Fibroblast of skin of abdomen (primary cell): ENCODE results near the gene IARS2.
"Not testable (repeated sequence)": the region's sequence is repeated elsewhere in the genome, so short reads cannot be mapped to it uniquely, and the experiment has no call there.

ENCODE experiments used
- DNase-seq: peaks from one replicate; pipeline ENCODE4 v3.0.0-alpha.2; 2013

IARS2 gene

DNA sequence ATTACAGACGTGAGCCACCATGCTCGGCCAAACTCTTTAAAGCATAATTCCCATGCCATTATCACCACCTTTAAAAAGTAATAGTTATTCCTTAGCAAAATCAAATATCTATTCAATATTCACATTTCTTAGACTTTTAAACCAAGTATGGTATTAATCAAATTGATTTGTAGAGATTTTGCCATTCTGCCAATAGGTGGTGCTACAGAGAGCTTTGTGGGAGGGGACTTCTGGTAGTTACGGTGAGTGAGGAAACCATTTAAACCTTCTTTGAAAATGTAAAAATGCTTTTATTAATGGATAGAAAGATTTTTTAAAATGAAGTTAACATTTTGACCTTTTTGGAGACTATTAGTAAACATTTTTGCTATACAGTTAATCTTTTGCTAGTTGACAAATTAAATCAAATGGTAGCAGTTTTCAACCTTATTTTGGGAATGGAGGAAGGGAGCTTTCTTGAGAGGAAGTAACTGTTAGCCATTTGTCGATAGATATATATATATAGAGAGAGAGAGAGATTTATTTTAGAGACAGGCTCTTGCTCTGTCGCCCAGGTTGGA is 19.3 kb downstream of the IARS2 start:
- DNase-seq: peak; percentile 21

DNA sequence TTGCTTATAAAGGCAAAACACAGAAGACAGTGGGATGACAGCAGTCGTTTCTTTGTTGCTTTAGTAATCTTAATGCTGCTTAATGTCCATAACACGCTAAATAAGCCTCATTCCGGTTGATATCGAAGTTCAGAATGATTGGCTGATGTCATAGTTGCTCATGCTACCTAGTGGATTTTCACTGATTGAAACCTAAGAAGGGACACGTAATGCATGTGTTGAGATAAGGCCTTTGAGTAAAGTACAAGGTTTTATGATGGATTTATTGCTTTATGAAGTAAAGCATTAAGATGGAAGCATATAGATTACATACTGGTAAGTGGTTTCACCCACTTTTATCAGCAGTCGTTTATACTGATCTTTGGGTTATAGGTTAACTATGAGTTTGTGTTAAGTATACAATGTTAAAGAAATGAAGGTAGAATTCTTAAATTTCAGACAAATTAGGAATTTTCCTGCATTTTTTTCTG is 25.1 kb downstream of the IARS2 start:
- no peak for DNase-seq

DNA sequence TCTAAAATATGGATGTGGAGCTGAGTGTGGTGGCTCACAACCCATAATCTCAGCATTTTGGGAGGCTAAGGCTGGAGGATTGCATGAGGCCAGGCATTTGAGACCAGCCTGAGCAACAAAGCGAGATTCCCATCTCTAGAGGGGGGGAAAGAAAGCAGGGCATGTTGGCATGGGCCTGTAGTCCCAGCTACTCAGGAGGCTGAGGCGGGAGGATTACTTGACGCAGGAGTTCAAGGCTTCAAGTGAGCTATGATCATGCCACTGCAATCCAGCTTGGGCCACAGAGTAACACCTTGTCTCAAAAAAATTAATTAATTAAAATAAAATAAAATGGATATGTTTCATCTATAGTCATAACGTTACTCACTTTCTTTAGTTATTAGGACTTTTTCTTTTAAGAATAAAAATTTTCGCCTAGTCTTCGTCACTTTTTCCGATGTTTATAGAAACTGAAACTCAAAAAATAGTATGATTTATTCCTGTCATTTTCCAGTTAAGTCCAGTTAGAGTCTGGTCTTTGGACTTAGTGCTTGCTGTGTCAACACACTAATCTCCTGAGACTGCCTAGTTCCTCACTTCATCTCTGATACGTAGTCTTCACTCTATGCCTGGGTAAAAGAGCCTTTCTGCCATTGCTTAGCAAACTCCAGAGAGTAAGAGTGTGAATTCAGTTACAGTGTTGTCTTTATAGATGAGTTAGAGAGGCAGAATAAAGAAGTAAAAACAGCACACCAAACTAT is 28.0 kb downstream of the IARS2 start:
- no peak for DNase-seq

DNA sequence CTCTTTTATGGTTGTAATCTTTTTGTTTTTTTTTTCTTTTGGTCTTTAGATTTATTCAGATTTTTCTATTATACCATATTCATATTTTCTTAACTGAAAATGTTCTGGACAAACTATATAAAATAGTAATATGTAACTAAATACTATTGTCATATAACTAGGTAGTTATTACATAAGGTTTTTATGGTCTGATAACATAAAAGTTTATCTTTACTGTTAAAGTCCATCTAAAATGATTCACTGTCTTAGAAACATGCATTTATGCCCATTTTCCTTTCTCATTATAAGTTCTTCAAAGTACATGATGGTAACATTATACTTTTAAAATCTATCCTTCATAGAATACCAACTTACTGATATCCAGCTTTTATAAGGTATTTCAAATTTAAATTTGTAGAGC is 29.1 kb downstream of the IARS2 start:
- no peak for DNase-seq

DNA sequence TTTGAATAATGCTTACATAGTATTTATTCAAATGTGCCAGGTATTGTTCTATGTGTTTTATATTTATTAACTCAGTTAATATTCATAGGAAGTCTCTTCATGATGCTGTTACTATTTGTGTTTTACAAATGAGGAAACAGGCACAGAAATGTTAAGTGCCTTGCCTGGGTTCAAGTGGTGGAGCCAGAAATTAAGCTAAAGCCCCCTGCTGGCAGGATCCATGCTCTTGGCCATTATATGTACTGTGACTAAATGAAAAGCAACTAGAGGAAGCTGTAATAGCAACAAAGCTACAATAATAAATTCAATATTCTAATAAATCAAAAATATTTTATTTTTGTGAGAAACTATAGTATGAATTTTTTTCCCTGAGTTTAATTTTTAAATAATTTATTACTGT is 30.0 kb downstream of the IARS2 start:
- peak; percentile 5 for DNase-seq

DNA sequence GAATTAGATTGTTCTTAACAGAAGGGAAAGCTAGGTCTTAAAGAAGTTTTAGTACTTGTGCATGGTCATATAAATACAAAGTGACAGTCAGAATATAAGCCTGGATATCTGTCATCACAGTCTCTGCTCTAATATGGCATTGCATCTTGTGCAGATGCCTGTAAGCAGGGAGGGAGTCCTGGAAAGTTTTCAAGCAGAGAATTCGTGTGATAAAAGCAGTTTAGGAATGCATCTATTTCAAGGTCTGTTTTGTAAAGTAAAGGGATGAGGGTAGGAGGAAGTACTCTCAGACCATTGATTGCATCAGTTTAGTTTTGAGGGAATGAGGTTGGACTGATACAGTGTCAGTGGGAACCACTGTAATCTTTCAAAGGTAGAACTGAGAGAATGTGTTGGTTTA is 30.6 kb downstream of the IARS2 start:
- peak; percentile 77 for DNase-seq

DNA sequence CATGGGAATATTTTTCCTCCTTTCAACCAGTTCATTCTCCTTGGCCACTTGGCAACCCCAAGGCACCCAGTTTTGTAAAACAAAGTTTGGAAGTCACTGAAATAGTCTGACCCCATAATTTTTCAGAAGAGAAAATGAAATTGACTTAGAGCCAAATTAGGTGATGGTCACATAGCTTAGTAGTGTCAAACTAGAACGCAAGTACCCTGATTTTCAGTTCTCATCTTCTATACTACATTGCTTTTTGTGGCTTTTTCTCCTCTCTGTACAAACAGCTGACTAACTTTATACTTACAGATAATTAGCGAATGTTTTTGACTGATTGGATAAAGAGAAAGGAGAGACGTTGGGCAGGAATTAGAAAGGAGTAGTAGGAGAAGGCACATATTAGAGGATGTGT is 33.1 kb downstream of the IARS2 start:
- DNase-seq: no peak

DNA sequence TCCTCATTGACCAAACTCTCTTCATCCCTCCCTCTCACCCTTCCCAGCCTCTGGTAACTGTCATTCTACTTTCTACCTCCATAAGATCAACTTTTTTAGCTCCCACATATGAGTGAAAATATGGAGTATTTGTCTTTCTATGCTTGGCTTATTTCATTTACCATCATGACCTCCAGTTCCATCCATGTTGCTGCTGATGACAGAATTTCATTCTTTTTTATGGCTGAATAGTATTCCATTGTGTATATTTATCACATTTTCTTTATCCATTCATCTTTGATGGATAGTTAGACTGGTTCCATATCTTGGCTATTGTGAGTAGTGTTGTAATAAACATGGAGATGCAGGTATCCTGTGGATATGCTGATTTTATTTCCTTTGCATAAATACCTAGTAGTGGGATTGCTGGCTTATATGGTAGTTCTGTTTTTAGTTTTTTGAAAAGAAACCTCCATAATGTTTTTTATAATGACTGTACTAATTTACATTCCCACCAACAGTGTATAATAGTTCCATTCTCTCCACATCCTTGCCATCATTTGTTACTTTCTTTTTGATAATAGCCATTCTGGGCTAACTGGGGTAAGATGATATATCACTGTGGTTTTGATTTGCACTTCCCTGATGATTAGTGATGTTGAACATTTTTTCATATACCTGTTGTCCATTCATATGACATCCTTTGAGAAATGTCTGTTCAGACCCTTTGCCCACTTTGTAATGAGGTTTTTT is 35.7 kb downstream of the IARS2 start:
- no peak for DNase-seq

DNA sequence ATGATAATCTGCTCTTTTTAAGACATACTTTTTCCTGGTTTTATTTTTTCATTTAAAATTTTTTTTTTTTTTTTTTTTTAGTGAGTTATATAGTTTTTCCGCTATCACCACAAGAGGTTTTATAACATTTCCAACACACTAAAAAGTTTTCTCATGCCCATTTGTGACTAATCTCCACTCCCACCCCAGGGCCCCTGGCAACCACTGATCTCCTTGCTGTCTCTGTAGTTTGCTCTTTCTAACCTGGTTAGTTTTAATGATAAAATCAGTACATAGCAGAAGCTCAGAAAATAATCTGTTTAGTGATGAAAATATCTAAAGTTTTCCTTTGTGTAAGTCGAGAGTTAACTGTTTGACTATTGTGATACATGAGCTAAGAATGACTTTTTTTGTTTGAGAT is 41.8 kb downstream of the IARS2 start:
- DNase-seq: no peak

DNA sequence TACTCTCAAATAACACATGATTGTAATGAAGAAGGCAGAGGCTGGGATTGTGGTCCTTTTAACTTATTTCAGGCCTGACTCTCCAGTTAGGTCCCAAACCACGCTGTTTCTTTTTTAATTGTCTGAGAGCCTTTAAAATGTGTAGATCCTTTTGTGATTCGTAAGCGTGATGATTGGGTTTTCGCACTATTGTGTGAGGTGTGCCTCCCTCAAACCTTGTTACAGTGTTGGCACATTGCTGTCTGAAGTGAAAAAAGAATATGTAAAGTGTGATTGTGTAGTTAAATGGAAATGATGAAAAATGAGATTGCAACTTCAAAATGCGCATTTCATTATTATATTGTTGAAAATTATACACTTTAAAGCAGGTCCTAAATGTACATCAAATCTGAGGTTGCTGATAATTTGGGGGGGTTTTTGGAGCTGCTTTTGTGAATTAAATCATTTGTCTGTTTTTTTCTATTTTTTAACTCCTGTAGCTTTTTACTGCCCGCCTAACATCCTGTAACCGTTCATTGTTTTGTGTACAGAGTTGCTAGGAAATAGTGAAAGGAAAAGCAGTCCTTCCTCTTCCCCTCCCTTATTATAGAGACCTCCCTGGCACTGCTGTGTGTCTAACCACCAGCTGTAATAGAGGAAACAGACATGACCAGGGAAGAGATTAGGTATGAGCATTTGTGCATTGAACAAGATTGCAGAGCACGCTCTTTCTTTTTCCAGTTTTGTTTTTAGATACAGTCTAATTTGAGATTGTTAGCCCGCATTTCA is 43.3 kb downstream of the IARS2 start:
- no peak for DNase-seq

DNA sequence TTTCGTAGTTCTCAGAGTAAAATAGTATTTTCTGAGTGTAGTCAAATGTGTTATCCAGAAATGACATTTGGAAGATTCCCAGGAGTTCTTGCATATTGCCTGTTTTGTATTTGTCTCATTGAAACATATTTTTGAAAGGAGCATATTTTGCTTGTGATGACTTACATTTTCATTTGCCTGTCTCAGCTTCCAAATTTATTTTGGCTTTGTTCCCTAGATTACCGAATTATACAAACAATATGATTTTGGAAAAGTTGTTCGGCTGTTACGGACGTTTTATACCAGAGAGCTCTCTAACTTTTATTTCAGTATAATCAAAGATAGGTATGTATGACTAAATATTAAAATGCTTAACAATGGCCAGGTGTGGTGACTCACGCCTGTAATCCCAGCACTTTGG is 46.0 kb downstream of the IARS2 start:
- no peak for DNase-seq

DNA sequence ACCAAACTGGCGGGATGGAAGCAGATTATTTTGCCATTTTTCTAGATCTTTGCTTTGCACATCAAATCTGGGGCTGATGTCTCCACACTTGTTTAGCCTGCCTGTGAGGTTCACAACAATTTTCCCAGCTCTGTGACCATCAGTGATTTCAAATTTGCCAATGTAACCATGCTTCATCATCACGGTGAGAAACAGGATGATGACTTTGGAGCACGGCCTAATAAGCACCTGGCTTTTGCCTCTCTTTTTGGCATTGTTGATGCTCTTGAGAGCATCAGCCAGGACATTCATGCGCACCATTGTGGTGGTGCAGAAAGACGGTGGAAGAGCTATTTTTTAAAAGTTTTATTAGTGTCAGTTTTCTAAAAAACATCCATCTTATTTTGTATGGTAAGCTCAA is 50.1 kb downstream of the IARS2 start:
- no peak for DNase-seq

DNA sequence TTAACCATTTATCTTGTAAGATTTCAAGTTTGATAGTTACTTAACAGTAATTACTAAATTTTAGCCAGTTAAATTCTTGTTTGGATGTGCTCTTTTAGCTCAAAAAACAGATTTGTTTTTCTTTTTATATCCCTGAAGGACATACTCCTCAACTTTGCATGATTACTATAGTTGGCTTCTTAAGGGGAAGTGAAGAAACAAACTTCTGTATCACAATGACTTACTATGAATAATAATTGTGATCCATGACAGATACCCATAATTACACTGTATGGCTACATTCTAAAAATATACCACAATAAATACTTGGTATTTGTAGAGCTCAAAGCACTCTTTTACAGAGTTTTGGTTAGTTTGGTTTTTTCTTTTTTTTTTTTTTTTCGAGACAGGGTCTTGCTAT is 55.8 kb downstream of the IARS2 start:
- DNase-seq: no peak

DNA sequence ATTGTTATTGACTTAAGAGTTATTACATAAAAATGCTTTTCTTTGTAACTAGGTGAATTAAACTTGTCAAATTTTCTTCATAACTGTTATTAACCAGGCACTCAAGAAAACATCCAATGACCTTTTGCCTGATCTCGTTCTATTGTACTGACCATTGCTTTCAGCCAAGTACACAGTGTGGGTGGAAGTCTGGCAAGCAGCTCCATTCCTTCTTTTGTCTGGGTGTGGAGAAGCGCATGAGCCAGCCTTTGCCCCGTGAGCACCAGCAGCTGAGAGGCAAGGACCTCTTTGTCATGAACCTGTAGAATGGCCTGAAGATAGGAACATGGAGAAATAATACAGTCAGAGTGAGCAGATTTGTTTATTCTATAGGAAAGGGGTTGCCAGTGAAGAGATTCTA is 57.5 kb downstream of the IARS2 start:
- no peak for DNase-seq

DNA sequence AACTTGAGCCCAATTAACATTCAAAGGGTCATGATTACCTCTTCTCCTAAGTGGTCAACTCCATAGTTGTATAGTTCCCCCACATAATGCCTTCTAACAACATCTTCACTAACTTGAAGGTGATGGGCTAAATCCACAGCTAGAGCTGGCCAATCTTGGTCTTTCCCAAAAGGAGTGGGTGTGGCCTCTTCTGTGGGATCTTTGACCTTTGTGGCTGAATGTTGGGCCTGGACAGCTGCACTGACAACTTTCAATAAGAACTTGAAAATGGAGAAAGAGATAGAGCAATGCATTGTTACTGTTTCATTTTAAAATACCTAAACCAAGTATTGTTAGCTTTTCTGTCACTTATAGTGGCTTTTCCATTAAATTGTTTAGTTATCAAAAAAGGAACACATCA is 59.2 kb downstream of the IARS2 start:
- no peak for DNase-seq

DNA sequence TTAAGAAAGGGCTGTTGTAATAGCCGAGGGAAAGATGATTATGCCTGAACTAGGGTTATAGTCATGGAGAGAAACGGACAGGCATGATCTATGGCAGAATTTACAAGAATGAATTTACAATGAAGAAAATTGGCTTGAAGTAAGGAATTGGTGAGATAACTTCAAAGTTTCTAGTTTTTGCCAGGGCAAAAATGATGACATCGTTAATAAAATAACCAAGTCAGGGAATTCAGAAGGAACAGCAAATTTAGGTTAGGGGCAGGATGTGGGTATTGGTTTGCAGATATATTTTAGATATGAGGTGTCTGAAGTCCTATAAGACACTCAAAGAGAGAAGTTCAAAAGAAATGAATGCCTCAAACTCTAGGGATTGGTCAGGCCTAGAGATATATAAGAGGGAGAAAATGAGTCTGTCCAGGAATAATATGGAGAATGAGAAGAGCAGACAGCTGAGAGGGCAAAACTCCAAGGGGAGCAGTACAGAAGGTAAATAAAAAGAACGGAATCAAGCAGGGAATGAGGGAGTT is 62.8 kb downstream of the IARS2 start:
- no peak for DNase-seq

DNA sequence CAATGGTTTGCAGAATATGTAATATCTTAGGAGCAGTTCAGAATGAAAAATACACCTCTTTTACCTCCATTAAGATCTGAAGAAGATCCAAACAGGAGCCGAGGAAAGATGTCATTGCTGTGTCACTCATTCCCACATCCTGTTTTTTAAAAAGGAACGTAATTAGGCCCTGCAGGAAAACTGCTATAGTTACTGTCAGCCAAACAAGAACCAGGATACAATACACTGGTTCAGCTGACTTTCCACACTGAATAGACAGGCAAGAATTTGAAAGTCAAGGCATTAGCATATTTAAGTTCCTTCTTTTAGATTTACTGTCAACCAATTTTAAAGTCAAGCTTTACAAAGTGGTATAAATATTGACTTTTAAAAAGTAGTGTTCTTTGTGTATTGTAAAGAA is 63.8 kb downstream of the IARS2 start:
- no peak for DNase-seq

DNA sequence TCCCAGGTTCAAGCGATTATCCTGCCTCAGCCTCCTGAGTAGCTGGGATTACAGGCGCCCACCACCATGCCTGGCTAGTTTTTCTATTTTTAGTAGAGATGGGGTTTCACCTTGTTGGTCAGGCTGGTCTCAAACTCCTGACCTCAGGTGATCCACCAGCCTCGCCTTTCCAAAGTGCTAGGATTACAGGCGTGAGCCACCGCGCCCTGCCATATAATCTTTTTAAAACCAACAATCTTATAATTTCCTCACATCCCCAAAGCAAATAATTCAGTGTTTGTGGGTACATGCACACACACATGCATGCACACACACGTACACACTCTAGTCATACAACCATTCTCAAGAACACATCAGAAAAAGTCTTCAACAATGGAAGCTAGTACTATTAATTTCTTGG is 64.6 kb downstream of the IARS2 start:
- not testable (repeated sequence) for DNase-seq

DNA sequence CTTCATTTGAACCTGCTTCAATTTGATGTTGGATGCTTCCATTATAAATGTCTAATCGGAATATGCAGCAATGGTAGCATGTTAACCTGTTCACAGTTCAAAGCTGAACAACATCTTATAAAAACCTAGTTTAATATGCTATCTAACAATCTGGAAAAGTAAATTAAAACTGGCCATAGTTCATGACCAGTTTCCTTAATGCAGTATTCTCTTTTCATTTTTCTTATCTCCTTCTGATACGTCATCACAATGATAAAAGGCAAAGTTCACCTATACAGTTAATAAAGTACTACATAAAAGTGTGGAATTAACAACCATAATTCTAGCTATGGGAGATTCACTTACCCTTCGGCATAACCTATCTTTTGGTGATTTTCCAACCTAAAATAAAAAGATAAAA is 65.1 kb downstream of the IARS2 start:
- DNase-seq: no peak

DNA sequence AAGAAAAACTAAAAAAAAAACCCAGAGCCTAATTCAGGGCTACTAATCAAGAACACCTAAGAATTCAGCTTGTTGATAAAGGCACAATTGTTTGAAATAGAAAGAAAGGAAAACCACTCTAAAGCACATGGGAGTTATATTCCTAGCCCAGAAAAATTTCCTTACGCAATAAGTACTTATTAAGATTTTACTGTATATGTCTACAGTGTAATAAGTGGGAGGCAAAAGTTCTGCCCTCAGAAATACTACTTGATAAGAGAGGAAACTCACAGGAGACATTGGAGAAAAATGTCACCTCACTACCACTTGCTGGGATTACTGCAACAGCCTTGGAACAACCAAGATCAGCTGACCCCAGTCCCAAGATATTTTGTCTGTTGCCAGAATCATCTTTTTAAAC is 66.1 kb downstream of the IARS2 start:
- DNase-seq: no peak

DNA sequence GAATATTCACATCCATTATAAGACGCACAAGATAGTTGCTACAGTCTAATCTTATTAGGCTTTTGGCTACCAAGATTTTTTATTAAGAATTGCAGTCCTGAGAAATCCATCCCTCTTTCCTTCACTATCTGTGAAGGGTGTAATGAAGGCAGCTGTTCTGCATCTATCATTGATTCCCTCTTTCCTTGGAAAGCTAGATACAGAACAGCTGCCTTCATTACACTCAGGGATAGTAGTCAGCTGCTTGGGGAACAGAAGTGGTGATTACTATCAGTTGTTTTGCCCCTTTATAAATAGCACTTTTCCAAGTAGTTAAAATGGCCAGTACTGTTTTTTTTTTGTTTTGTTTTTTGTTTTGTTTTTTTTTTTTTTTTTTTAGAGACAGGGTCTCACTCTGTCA is 70.2 kb downstream of the IARS2 start:
- no peak for DNase-seq

DNA sequence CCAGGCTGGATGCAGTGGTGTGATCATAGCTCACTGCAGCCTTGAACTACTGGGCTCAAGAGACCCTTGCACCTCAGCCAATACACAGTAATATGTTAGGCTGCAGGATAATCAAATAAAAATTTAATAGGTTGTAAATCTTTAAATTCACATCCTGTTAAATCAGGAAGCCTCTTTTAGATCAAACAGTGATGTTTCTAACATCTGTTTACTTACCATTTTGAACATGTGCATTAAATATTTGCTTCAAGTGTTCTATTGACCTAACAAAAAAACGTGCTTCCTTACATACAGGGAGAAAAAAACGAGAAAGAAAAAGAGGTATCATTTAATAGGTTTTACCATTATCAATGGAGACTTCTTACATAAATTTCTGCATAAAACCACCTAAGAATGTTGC is 70.6 kb downstream of the IARS2 start:
- no peak for DNase-seq

DNA sequence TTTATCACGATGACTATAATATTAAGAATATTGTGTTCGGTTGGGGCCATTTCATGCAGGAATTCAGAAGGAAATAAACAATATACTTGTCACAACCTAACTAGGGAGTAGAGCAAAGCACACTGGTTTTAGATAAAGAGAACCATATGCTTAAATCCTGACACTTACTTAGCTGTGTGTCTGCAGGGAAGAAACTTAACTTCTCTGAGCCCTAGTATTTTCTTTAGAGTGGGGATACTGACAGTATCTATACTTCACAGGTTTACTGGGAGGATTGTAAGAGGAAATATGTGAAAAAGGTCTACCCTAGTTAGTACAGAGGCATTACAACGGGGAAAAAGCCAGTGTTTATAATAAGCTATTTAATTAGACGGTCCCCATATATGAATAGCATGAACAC is 72.9 kb downstream of the IARS2 start:
- DNase-seq: no peak
